Activated CD4-positive, alpha-beta T cell treated with anti-CD3 and anti-CD28 coated beads for 24 hours (primary cell): ENCODE data around the gene BTBD17.
A peak's percentile ranks its signal among the peaks of the same experiment; 100 is the strongest.

ENCODE experiments used
- DNase-seq, 2 donors: peaks; one replicate each; pipeline ENCODE4 v3.0.0-alpha.2; 2020; ENCODE audit warnings: low read depth in 2 of 2

Gene BTBD17

DNA sequence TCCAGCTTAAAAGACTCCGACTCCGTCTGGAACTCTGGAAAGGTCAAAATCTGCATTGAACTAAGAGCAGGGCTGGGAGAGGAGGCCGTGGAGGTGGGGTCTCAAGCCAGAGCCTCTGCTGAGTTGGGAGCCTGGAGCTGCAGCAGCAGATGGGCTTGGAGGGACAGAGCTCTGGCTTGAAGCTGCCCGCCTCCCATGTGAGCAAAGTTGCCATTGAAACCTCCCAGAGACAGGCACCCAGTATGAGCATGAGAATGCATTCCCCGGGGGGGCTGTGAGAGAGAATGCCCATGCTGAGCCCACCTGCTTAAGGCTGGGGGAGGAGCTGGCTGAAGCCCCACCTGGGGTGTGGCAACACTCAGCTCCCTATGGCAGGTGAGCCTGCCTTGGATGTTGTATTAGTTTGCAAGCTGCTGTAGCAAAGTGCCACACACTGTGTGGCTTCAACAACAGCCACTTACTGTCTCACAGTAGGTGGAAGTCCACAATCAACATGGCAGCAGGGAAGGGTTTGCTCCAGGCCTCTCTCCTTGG lies 26.1 kb downstream of the BTBD17 start:
- no peak for DNase-seq

DNA sequence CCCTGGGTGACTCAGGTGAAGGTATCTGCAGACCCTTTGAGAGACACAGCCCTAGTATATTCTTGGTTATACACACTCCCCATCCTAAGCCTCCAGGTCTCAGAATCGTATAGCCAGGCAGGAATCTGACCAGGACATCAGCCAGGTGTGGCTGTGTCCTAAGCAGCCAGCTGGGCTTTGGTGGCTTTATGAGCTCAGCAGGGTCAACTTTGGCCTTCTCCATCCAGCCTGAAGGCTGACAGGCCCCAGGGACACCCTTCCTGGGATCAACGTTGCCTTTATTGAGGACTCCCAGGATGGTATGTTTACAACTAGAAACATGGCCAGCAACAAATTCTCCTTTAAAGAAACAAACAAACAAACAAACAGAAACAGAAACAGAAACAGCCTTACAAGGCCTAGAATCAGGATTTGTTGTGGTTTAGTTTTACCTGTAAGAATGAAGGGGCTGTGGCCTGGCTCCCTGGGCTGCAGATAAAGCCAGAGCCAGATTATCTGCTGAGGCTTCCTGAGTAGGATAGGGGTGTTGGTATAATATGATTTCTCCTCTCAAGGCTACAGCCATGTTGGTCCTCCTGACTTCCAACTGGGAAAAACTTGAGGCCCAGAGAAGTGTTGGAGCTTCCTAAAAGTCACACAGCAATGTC lies 27.2 kb downstream of the BTBD17 start:
- no peak for DNase-seq

- DNase-seq = no peak
Observed at GRCh38 chr17:74332763-74333283, 28.8 kb downstream of the BTBD17 start.

DNA sequence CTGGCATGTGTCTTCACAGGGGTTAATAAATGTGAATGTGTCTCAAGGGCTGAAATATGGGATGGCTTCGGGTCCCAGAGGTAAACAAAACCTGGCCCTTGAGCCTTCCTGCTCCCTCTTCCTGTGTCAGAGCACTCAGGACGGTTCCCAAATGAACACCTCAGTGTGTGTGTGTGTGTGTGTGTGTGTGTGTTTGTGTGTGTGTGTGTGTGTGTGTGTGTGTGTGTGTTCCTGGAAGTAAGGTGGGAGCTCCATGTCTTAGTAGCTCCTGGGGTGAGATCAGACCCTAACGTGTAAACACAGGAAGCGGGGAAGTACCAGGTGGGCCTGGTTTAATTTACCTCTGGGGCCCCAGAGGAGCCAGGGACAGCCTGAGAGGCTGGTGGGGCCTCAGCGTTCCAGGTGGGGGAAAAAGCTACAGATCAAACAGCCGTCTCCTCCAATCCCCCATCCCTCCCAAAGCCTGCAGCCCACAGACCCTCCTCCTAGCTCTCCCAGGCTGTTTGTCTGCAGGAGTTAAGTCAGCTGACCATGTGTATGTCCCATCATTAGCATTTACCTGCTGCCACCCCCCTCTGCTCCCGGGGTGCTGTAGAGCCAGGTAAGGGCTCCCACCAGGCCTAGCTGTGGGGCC lies 29.5 kb downstream of the BTBD17 start:
- no peak for DNase-seq

DNA sequence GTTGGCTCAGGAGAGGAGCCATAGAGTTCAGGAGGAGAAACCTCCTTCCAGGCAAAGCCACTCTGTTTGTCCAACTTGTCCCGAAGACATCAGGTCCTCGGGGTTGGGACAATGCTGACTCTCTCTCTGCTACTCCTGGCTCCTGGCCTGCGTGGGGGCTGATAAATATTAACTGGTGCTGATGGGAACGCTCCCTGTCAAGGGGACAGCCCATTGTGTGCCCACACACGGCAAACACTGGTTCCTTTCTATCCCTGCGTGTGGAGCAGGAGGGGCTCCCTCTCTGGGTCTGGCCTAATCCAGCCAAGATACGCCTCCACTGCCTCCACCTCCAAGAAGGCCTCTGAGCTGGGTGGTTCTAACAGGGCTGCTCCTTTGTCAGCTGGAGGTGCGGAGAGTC lies 31.2 kb downstream of the BTBD17 start:
- DNase-seq = no peak

GRCh38 chr17:74329378-74329777 lies 32.3 kb downstream of the BTBD17 start:
- DNase-seq = no peak

- no peak for DNase-seq
Observed at GRCh38 chr17:74328487-74328886, 33.2 kb downstream of the BTBD17 start.

- DNase-seq = no peak
Observed at GRCh38 chr17:74326506-74326905, 35.2 kb downstream of the BTBD17 start.

- DNase-seq = peak; percentile 18 to 38
Observed at GRCh38 chr17:74325743-74326379, 35.8 kb downstream of the BTBD17 start, which contains the start of gene KIF19. Gene KIF19, plus strand, starts transcription at chr17:74326226. Its CDS starts 124 bp downstream, at chr17:74326350.

GRCh38 chr17:74325376-74325742 lies 36.3 kb downstream of the BTBD17 start:
- no peak for DNase-seq

- no peak for DNase-seq
Observed at GRCh38 chr17:74324521-74324920, 37.1 kb downstream of the BTBD17 start.

- DNase-seq = no peak
Observed at GRCh38 chr17:74318391-74318790, 43.3 kb downstream of the BTBD17 start.

DNA sequence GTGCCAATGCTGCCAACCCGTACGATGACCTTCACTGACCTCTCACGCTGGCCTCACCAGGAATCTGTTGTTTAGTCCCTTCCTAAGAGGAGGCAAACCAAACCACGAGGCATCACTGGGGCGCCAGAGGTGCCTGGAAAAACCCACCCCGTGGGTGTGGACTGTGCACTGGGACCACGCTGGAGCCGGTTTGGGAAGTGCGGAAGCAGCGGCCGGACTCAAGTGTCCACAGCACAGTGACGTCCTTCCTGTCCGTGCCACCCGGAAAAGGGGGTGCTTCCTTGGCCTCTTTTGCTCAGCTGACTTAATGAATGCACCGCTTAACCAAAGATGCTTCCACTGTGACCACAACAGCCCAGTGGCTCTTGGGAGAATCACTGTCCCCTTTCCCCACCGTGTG lies 44.6 kb downstream of the BTBD17 start:
- DNase-seq = no peak

DNA sequence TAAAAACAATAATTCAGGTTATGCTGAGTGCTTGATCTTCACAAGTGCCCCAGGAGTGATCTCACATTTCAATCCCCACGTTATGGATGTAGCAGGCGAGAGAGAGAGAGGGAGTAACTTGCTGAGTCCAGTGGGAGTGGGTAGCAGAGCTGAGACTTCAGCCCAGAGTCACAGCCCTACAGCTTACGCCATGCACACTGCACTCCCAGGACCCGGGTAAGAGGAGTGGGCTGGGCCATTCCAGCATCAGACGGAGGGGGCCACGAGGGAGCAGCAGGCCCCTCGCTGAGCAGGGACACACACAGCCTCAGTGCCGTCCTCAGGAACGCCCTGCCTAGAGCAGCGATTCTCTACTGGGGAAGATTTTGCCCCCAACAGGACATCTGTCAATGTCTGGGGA lies 45.4 kb downstream of the BTBD17 start:
- DNase-seq = no peak

DNA sequence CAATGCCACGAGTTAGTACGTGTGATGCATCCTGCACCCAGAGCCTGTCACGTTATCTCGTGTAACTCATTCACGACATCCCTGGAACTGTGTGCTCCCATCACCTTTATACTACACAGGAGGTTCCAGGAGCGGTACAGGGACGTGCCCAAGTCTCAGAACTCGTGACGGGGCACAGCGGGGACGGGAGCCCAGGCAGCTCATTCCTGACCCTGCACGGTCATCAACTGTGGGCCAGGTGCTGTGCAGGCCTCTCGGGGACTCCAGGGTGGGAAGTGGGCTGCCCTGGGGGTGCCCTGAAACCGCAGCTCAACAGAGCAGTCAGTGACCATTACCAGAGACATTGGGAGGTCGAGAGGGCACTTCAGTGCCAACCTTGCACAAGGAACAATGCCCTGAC lies 46.8 kb downstream of the BTBD17 start:
- DNase-seq = no peak

DNA sequence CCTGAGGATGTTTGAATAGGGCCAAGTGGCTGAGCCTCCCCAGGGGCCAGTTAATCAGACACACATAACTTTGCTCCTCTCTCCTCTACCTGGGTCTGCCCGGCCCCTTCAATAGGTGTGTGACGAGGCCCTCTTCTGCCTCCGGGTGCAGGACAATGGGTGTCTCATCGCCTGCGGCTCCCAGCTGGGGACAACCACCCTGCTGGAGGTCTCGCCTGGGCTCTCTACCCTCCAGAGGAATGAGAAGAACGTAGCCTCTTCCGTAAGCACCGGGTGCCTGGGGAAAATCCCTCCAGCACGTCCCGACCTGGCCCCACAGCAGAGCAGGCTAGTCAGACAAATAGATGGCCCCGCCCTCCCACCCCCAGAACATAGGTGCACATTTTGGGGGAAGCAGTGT lies 51.8 kb downstream of the BTBD17 start:
- DNase-seq = no peak

DNA sequence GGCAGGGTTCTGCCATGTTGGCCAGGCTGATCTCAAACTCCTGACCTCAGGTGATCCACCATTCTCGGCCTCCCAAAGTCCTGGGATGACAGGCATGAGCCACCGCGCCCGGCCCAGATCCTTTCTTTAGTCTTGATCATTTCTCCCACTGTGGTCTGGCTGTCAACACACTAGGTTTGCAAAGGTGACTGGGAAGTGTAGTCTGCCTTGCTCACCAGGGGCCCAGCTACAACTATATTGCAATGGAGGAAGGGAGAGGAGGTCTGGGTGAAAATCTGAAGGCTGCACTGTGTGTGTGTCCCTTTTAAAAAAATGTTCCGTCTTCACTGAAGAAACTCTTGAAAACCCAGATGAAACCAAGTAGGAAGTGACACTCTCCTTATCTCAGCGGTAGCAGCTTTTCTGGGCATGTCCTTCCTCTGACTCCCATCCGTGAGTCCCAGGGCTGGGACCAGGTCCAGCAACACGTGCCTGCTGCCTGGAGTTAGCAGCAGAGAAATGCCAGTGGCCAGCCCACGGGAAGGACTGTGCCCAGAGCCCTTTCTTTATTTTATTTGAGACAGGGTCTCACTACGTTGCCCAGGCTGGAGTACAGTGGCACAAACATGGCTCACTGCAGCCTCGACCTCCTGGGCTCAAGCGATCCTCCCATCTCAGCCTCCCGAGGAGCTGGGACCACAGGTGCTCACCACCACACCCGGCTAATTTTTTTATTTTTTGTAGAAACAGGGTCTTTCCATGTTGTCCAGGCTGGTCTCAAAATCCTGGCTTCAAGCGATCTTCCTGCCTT lies 53.5 kb downstream of the BTBD17 start:
- no peak for DNase-seq
